Measurements from ENCODE around the gene PRR5. TPM values are rescaled to one million over a fixed set of nuclear protein-coding genes. Genes with fewer than 3 reads are reported as not detected.

The PRR5 gene
- total RNA-seq, 1 experiment from 2014 or later: 11.8 TPM

- H3K18ac ChIP-seq (ENCODE audit: insufficient read length, low read depth, low read length): no peak overlapping the region
- H3K23me2 ChIP-seq (ENCODE audit: insufficient read length, low read depth, low read length, poor library complexity, severe bottlenecking): peaks cover 4% of the 10 kb centered on the region
- no peaks in the 10 kb centered on the region for H3K79me1 ChIP-seq (ENCODE audit: insufficient read depth, low read depth, low read length, poor library complexity, severe bottlenecking)
- H3K9ac ChIP-seq (ENCODE audit: extremely low read depth, insufficient read length, low read length): no peak overlapping the region
- no peaks in the 10 kb centered on the region for H3K9me3 ChIP-seq (ENCODE audit: control insufficient read depth, low read depth, low read length)
- H3K4me2 ChIP-seq (ENCODE audit: insufficient read depth, insufficient read length, low read length): no peak overlapping the region
- no peak overlapping the region for H3K4me3 Mint-ChIP-seq
- H3K9me3 Mint-ChIP-seq: peaks cover 0 to 3% of the 10 kb centered on the region in 2 experiments; a peak in 2 of 5 replicates
- H3K79me2 ChIP-seq (ENCODE audit: insufficient read depth, low read length): no peaks in the 10 kb centered on the region
- H3T11ph ChIP-seq (ENCODE audit: low read length): no peak overlapping the region
- no peak overlapping the region for H3K27ac ChIP-seq (ENCODE audit: insufficient read length, low read depth, low read length)
- peaks cover 3% of the 10 kb centered on the region; the same call in 1 of the 2 replicates for H3K27me3 ChIP-seq (ENCODE audit: insufficient read depth, low read length)
- H2AK5ac ChIP-seq (ENCODE audit: insufficient read length, low read length): no peak overlapping the region
- H2BK20ac ChIP-seq (ENCODE audit: low read depth, low read length, poor library complexity, severe bottlenecking): no peak overlapping the region
- no peak overlapping the region for H2BK120ac ChIP-seq (ENCODE audit: low read depth, low read length, poor library complexity, severe bottlenecking)
- no peak overlapping the region for H4K91ac ChIP-seq (ENCODE audit: insufficient read length, low read depth, low read length)
- no peak for DNase-seq
- no peaks in the 10 kb centered on the region; the same call in 1 of the 2 replicates for H3K4me1 ChIP-seq (ENCODE audit: insufficient read depth, low read length)
- H4K5ac ChIP-seq (ENCODE audit: insufficient read length, low read depth, low read length): no peak overlapping the region
- no peaks in the 10 kb centered on the region for H4K20me1 ChIP-seq (ENCODE audit: control insufficient read depth, insufficient read depth, insufficient read length)
- no peak overlapping the region for H3K4ac ChIP-seq (ENCODE audit: low read depth, low read length)
- H2BK12ac ChIP-seq (ENCODE audit: insufficient read length, low read depth, low read length): no peak overlapping the region
- peaks cover 63% of the 10 kb centered on the region for H3K27me3 Mint-ChIP-seq (ENCODE audit: low read depth)
- no CpG with 5 or more reads among the region's 9 CpGs for WGBS (ENCODE audit: extremely low coverage, insufficient read length, low lambda C conversion rate)
- TF ChIP-seq, protein P1, sequence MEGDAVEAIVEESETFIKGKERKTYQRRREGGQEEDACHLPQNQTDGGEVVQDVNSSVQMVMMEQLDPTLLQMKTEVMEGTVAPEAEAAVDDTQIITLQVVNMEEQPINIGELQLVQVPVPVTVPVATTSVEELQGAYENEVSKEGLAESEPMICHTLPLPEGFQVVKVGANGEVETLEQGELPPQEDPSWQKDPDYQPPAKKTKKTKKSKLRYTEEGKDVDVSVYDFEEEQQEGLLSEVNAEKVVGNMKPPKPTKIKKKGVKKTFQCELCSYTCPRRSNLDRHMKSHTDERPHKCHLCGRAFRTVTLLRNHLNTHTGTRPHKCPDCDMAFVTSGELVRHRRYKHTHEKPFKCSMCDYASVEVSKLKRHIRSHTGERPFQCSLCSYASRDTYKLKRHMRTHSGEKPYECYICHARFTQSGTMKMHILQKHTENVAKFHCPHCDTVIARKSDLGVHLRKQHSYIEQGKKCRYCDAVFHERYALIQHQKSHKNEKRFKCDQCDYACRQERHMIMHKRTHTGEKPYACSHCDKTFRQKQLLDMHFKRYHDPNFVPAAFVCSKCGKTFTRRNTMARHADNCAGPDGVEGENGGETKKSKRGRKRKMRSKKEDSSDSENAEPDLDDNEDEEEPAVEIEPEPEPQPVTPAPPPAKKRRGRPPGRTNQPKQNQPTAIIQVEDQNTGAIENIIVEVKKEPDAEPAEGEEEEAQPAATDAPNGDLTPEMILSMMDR (conservative IDR thresholded peaks at IDR 0.05): peak; percentile 31; the same call in 1 of the 3 replicates
- no peak overlapping the region for H3K23ac ChIP-seq (ENCODE audit: insufficient read length, low read depth, low read length)
- no peak overlapping the region for H2BK5ac ChIP-seq (ENCODE audit: insufficient read length, low read length)
- no peak overlapping the region for H4K8ac ChIP-seq (replicated peaks; ENCODE audit: insufficient read length, low read depth, low read length)
- H3K14ac ChIP-seq (ENCODE audit: insufficient read depth, low read length): no peak overlapping the region
- H3K4me1 Mint-ChIP-seq: peaks cover 14 to 26% of the 10 kb centered on the region in 2 experiments
- H2AFZ ChIP-seq (ENCODE audit: low read length): no peak overlapping the region
- H3K56ac ChIP-seq (ENCODE audit: insufficient read length, low read depth, low read length): no peak overlapping the region
- no peaks in the 10 kb centered on the region; a peak in 2 of 7 replicates for H3K36me3 Mint-ChIP-seq (ENCODE audit: insufficient read depth in 1 of 3, low read depth in 3 of 3)
- H3K27ac Mint-ChIP-seq: peak overlapping the region in 1 of 3 experiments; percentile 35; a peak in 1 of 7 replicates
- H2BK15ac ChIP-seq (ENCODE audit: low read depth, low read length): no peak overlapping the region
Measured at GRCh38 chr22:44665115-44665514, 36.9 kb upstream of the PRR5 start.
